SJSA1 (cell line): ENCODE data around the gene PTPN18. TPM values are rescaled to one million over a fixed set of nuclear protein-coding genes. Genes with fewer than 3 reads are reported as not detected.

ENCODE experiments used
- DNase-seq, 2 experiments: peaks; one replicate each; pipeline ENCODE4 v3.0.0-alpha.2; 2015 to 2020; ENCODE audit warnings: low spot score in 2 of 2, low read depth in 1 of 2
- H3K27ac ChIP-seq: fragments of 250-450 bp; sonication (Bioruptor Pico); 2 replicates; pipeline ENCODE4 v1.5.1; 2020; ENCODE audit warnings: mild to moderate bottlenecking, moderate library complexity
- H3K27me3 ChIP-seq: fragments of 250-450 bp; sonication (Bioruptor Pico); replicated peaks from 2 replicates; pipeline ENCODE4 v1.5.1; 2020; ENCODE audit warnings: mild to moderate bottlenecking, moderate library complexity
- H3K36me3 ChIP-seq: fragments of 250-450 bp; sonication (Bioruptor Pico); 2 replicates; pipeline ENCODE4 v1.5.1; 2020; ENCODE audit warnings: mild to moderate bottlenecking
- H3K4me1 ChIP-seq: fragments of 250-450 bp; sonication (Bioruptor Pico); replicated peaks from 2 replicates; pipeline ENCODE4 v1.6.1; 2021; ENCODE audit warnings: mild to moderate bottlenecking
- H3K4me3 ChIP-seq: fragments of 250-450 bp; sonication (Bioruptor Pico); 2 replicates; pipeline ENCODE4 v1.5.1; 2020; ENCODE audit warnings: mild to moderate bottlenecking
- H3K9me3 ChIP-seq: fragments of 250-450 bp; sonication (Bioruptor Pico); replicated peaks from 2 replicates; pipeline ENCODE4 v1.5.1; 2020; ENCODE audit warnings: mild to moderate bottlenecking
- total RNA-seq: library from RNA; depleted of rRNA; stranded (reverse); fragments of >200 nt; shearing (Covaris generic); gene quantifications from 2 replicates; pipeline ENCODE4 v1.2.3, GENCODE V29; 2014

The PTPN18 gene
- total RNA-seq, 1 experiment from 2014 or later = 34.7 TPM

- peaks cover 23% of the 10 kb centered on the region for H3K4me1 ChIP-seq
- no peak for DNase-seq
- no peaks in the 10 kb centered on the region for H3K9me3 ChIP-seq
- H3K27ac ChIP-seq = no peak overlapping the region
- peaks cover 59% of the 10 kb centered on the region for H3K36me3 ChIP-seq
- H3K4me3 ChIP-seq = no peak overlapping the region
- no peaks in the 10 kb centered on the region for H3K27me3 ChIP-seq
Observed at GRCh38 chr2:130375291-130376266, 19.7 kb downstream of the PTPN18 start.

GRCh38 chr2:130376433-130377293, 20.8 kb downstream of the PTPN18 start:
- H3K27ac ChIP-seq = no peak overlapping the region
- no peaks in the 10 kb centered on the region for H3K27me3 ChIP-seq
- H3K4me3 ChIP-seq = no peak overlapping the region
- no peaks in the 10 kb centered on the region for H3K9me3 ChIP-seq
- no peak for DNase-seq
- peaks cover 15% of the 10 kb centered on the region for H3K4me1 ChIP-seq
- peaks cover 52% of the 10 kb centered on the region for H3K36me3 ChIP-seq

GRCh38 chr2:130377491-130377890, 21.6 kb downstream of the PTPN18 start:
- H3K27ac ChIP-seq = no peak overlapping the region
- no peak for DNase-seq

GRCh38 chr2:130378206-130378897, 22.5 kb downstream of the PTPN18 start:
- no peak overlapping the region for H3K27ac ChIP-seq
- no peaks in the 10 kb centered on the region for H3K9me3 ChIP-seq
- H3K27me3 ChIP-seq = no peaks in the 10 kb centered on the region
- no peak overlapping the region for H3K4me3 ChIP-seq
- DNase-seq = no peak
- peaks cover 42% of the 10 kb centered on the region for H3K36me3 ChIP-seq
- peaks cover 13% of the 10 kb centered on the region for H3K4me1 ChIP-seq

More at GRCh38 chr2:130377491-130377890, 21.6 kb downstream of the PTPN18 start:
- Histone ChIP-seq H3K4me1 (peaks cover 15% of the 10 kb centered on the region), H3K27me3 (no peaks in the 10 kb centered on the region), H3K9me3 (no peaks in the 10 kb centered on the region), H3K4me3 (no peak overlapping the region), H3K36me3 (peaks cover 46% of the 10 kb centered on the region)

GRCh38 chr2:130378898-130379214, 23.0 kb downstream of the PTPN18 start:
- peaks cover 37% of the 10 kb centered on the region for H3K36me3 ChIP-seq
- no peaks in the 10 kb centered on the region for H3K9me3 ChIP-seq
- H3K4me1 ChIP-seq = peaks cover 8% of the 10 kb centered on the region

GRCh38 chr2:130380096-130380934, 24.5 kb downstream of the PTPN18 start:
- H3K4me3 ChIP-seq = no peak overlapping the region
- H3K9me3 ChIP-seq = no peaks in the 10 kb centered on the region
- H3K4me1 ChIP-seq = no peaks in the 10 kb centered on the region
- no peak overlapping the region for H3K27ac ChIP-seq
- DNase-seq = no peak
- H3K27me3 ChIP-seq = no peaks in the 10 kb centered on the region
- peaks cover 27% of the 10 kb centered on the region for H3K36me3 ChIP-seq

More at GRCh38 chr2:130378898-130379214, 23.0 kb downstream of the PTPN18 start:
- DNase-seq = no peak
- Histone ChIP-seq H3K4me3 (no peak overlapping the region), H3K27ac (no peak overlapping the region), H3K27me3 (no peaks in the 10 kb centered on the region)

- H3K9me3 ChIP-seq = no peaks in the 10 kb centered on the region
- no peaks in the 10 kb centered on the region for H3K27me3 ChIP-seq
- no peak overlapping the region for H3K4me3 ChIP-seq
- H3K27ac ChIP-seq = no peak overlapping the region
- H3K4me1 ChIP-seq = no peaks in the 10 kb centered on the region
- DNase-seq = no peak
- peaks cover 18% of the 10 kb centered on the region for H3K36me3 ChIP-seq
Observed at GRCh38 chr2:130381145-130381544, 25.3 kb downstream of the PTPN18 start.

GRCh38 chr2:130381619-130382018, 25.8 kb downstream of the PTPN18 start:
- peaks cover 14% of the 10 kb centered on the region for H3K36me3 ChIP-seq
- H3K27ac ChIP-seq = no peak overlapping the region
- DNase-seq = no peak
- no peak overlapping the region for H3K4me3 ChIP-seq
- no peaks in the 10 kb centered on the region for H3K4me1 ChIP-seq
- no peaks in the 10 kb centered on the region for H3K27me3 ChIP-seq
- H3K9me3 ChIP-seq = no peaks in the 10 kb centered on the region

- Histone ChIP-seq H3K27me3 (no peaks in the 10 kb centered on the region), H3K4me1 (no peaks in the 10 kb centered on the region), H3K36me3 (peaks cover 9% of the 10 kb centered on the region), H3K27ac (no peak overlapping the region), H3K9me3 (no peaks in the 10 kb centered on the region), H3K4me3 (no peak overlapping the region)
- no peak for DNase-seq
Observed at GRCh38 chr2:130382313-130382917, 26.6 kb downstream of the PTPN18 start.

- Histone ChIP-seq H3K36me3 (0 out of 2 replicates have a peak, but pooled peaks cover 2% of the 10 kb centered on the region), H3K4me3 (no peak overlapping the region), H3K4me1 (peaks cover 2% of the 10 kb centered on the region), H3K27me3 (no peaks in the 10 kb centered on the region), H3K9me3 (no peaks in the 10 kb centered on the region), H3K27ac (no peak overlapping the region)
- DNase-seq = no peak
Observed at GRCh38 chr2:130385709-130386108, 29.9 kb downstream of the PTPN18 start.

- Histone ChIP-seq H3K36me3 (no peaks in the 10 kb centered on the region), H3K4me1 (peaks cover 8% of the 10 kb centered on the region), H3K9me3 (no peaks in the 10 kb centered on the region), H3K27me3 (no peaks in the 10 kb centered on the region), H3K4me3 (no peak overlapping the region), H3K27ac (no peak overlapping the region)
- no peak for DNase-seq
Observed at GRCh38 chr2:130387071-130387400, 31.2 kb downstream of the PTPN18 start.

GRCh38 chr2:130387804-130388203, 31.9 kb downstream of the PTPN18 start:
- no peak overlapping the region for H3K27ac ChIP-seq
- no peak overlapping the region for H3K4me3 ChIP-seq
- no peaks in the 10 kb centered on the region for H3K9me3 ChIP-seq
- DNase-seq = no peak
- peaks cover 10% of the 10 kb centered on the region for H3K4me1 ChIP-seq
- no peaks in the 10 kb centered on the region for H3K27me3 ChIP-seq
- no peaks in the 10 kb centered on the region for H3K36me3 ChIP-seq
